IMR-90 (cell line): ENCODE data around the gene UST. TPM values are rescaled to one million over a fixed set of nuclear protein-coding genes. Genes with fewer than 3 reads are reported as not detected.

ENCODE experiments used
- ATAC-seq: fragments of 200-7000 bp; cut with Tn5 transposase; 2 replicates; pipeline ENCODE4 v1.9.1; 2020; ENCODE audit warnings: low read depth, mild to moderate bottlenecking, moderate library complexity
- BruUV-seq: library from RNA; stranded (reverse); fragments of 400-500 nt; replicated peaks from 2 replicates; lab custom pipeline; 2021; lab: Mats Ljungman, UMichigan
- CTCF ChIA-PET: fragments of 300-600 bp; formaldehyde crosslinking; extraction: SDS; loops from one replicate; lab custom pipeline; 2021; ENCODE audit warnings: antibody characterized with exemption; lab: Yijun Ruan, JAX
- POLR2A ChIA-PET: fragments of 300-600 bp; sonication (Branson Sonifier 250); formaldehyde crosslinking; loops from one replicate; lab custom pipeline; 2022; ENCODE audit warnings: antibody characterized with exemption; ENCODE audit not compliant: unreplicated experiment; lab: Charles Lee
- DNase-seq: peaks from one replicate; pipeline ENCODE4 v3.0.0; 2013
- H2AFZ ChIP-seq: replicated peaks from 2 replicates; pipeline ENCODE3; 2013; ENCODE audit warnings: low read length, mild to moderate bottlenecking; ENCODE audit not compliant: poor library complexity
- H2AK5ac ChIP-seq: 2 replicates; pipeline ENCODE4 v1.6.1; 2013; ENCODE audit warnings: low read depth, low read length, inconsistent platforms
- H2AK9ac ChIP-seq: replicated peaks from 2 replicates; pipeline ENCODE3; 2013; ENCODE audit warnings: mild to moderate bottlenecking, low read depth, low read length, moderate library complexity; ENCODE audit not compliant: poor library complexity
- H2BK120ac ChIP-seq: 2 replicates; pipeline ENCODE4 v1.6.1; 2013; ENCODE audit warnings: low read depth, low read length, inconsistent platforms
- H2BK15ac ChIP-seq: 3 replicates; pipeline ENCODE4 v1.6.1; 2013; ENCODE audit warnings: low read depth, low read length, inconsistent platforms
- H2BK20ac ChIP-seq: 2 replicates; pipeline ENCODE4 v1.6.1; 2013; ENCODE audit warnings: low read depth, mild to moderate bottlenecking, inconsistent platforms, low read length, moderate library complexity
- H2BK5ac ChIP-seq: 2 replicates; pipeline ENCODE4 v1.6.1; 2013; ENCODE audit warnings: mild to moderate bottlenecking, low read depth, low read length, inconsistent platforms; ENCODE audit not compliant: poor library complexity, severe bottlenecking
- H3K14ac ChIP-seq: replicated peaks from 2 replicates; pipeline ENCODE4 v1.6.1; 2013; ENCODE audit warnings: low read depth, low read length, inconsistent platforms
- H3K18ac ChIP-seq: 2 replicates; pipeline ENCODE4 v1.6.1; 2013; ENCODE audit warnings: low read depth, low read length, control low read depth
- H3K23ac ChIP-seq: 2 replicates; pipeline ENCODE4 v1.6.1; 2013; ENCODE audit warnings: low read depth, low read length, inconsistent platforms
- H3K27ac ChIP-seq: 2 replicates; pipeline ENCODE4 v1.5.1; 2013; ENCODE audit warnings: mild to moderate bottlenecking, control low read depth, low read length; ENCODE audit not compliant: insufficient read depth
- H3K27me3 ChIP-seq: 2 replicates; pipeline ENCODE4 v1.6.1; 2013; ENCODE audit warnings: low read length; ENCODE audit not compliant: control insufficient read depth, insufficient read depth
- H3K36me3 ChIP-seq: 2 replicates; pipeline ENCODE4 v1.6.1; 2013; ENCODE audit warnings: low read length, mixed read lengths; ENCODE audit not compliant: control insufficient read depth, insufficient read depth
- H3K4ac ChIP-seq: 2 replicates; pipeline ENCODE4 v1.6.1; 2013; ENCODE audit warnings: low read depth, low read length, inconsistent platforms
- H3K4me1 ChIP-seq: 2 replicates; pipeline ENCODE4 v1.6.1; 2013; ENCODE audit warnings: low read length, mixed read lengths; ENCODE audit not compliant: control insufficient read depth, insufficient read depth
- H3K4me2 ChIP-seq: 2 replicates; pipeline ENCODE4 v1.6.1; 2013; ENCODE audit warnings: low read depth, mild to moderate bottlenecking, control low read depth, low read length, moderate library complexity
- H3K4me3 ChIP-seq: 2 replicates; pipeline ENCODE4 v1.5.1; 2013; ENCODE audit warnings: low read depth, mild to moderate bottlenecking, control low read depth, low read length, moderate library complexity; ENCODE audit not compliant: insufficient read depth
- H3K56ac ChIP-seq: 2 replicates; pipeline ENCODE4 v1.6.1; 2013; ENCODE audit warnings: low read length, inconsistent platforms; ENCODE audit not compliant: insufficient read depth; ENCODE audit errors: extremely low read depth
- H3K79me1 ChIP-seq, 2 experiments: 2 replicates each; pipeline ENCODE4 v1.6.1; 2013; ENCODE audit warnings: low read length in 2 of 2, inconsistent platforms in 1 of 2, low read depth in 1 of 2
- H3K9ac ChIP-seq: 2 replicates; pipeline ENCODE4 v1.6.1; 2013; ENCODE audit warnings: low read depth, low read length, control low read depth
- H3K9me1 ChIP-seq: 2 replicates; pipeline ENCODE4 v1.6.1; 2013; ENCODE audit warnings: low read length, inconsistent platforms; ENCODE audit not compliant: insufficient read depth
- H3K9me3 ChIP-seq: 2 replicates; pipeline ENCODE4 v1.6.1; 2013; ENCODE audit warnings: low read length; ENCODE audit not compliant: control insufficient read depth, insufficient read depth
- H4K20me1 ChIP-seq: 2 replicates; pipeline ENCODE4 v1.6.1; 2013; ENCODE audit warnings: low read length, inconsistent platforms; ENCODE audit not compliant: insufficient read depth
- H4K5ac ChIP-seq: 2 replicates; pipeline ENCODE4 v1.6.1; 2013; ENCODE audit warnings: mild to moderate bottlenecking, low read depth, low read length, control low read depth
- H4K8ac ChIP-seq, 2 experiments: 2 replicates each; pipeline ENCODE4 v1.6.1; 2013; ENCODE audit warnings: low read depth in 2 of 2, low read length in 2 of 2, control low read depth in 1 of 2, inconsistent platforms in 1 of 2
- H4K91ac ChIP-seq: 2 replicates; pipeline ENCODE4 v1.6.1; 2013; ENCODE audit warnings: low read depth, low read length, inconsistent platforms; ENCODE audit not compliant: insufficient read depth
- MAFK ChIP-seq: IDR thresholded peaks from 2 replicates; pipeline ENCODE4 v1.6.1; 2012; ENCODE audit warnings: low read depth, low read length, improper control_type of control experiment
- WGBS, 2 experiments: methylation state at CpG; one replicate each; pipeline versions ENCODE4 v1.1.5 to v1.1.7; 2013; ENCODE audit warnings: missing lambda C conversion rate in 2 of 2; ENCODE audit not compliant: insufficient read length in 1 of 2; ENCODE audit errors: extremely low coverage in 2 of 2; 5-methylcytosine and 5-hydroxymethylcytosine counted together
- dilution Hi-C: fragments of 300-500 bp; cut with HindIII; formaldehyde crosslinking; loops from one replicate; pipeline ENCODE4 v1.14.3; 2018; ENCODE audit warnings: low sequenced_read_pairs; ENCODE audit not compliant: unreplicated experiment
- in situ Hi-C: fragments of 300-500 bp; cut with MboI; formaldehyde crosslinking; loops from 3 replicates; pipeline ENCODE4 v1.14.3; 2019; ENCODE audit warnings: low sequenced_read_pairs, inconsistent platforms, mixed read lengths
- intact Hi-C: fragments of 100-400 bp; cut with micrococcal nuclease; formaldehyde crosslinking; loops from 2 replicates; pipeline ENCODE4 v1.10.0; 2022
- polyA plus RNA-seq, 3 experiments: library from polyadenylated mRNA; depleted of rRNA; stranded (reverse); fragments of >200 nt; gene quantifications; 2 replicates each; pipeline ENCODE4 v1.2.3, GENCODE V29; 2012; ENCODE audit warnings: low replicate concordance in 1 of 3
- total RNA-seq: library from RNA; depleted of rRNA; stranded (reverse); fragments of >200 nt; gene quantifications from 2 replicates; pipeline ENCODE4 v1.2.3, GENCODE V29; 2012

UST gene
- total and polyA plus RNA-seq, 2 of the 4 experiments (the other 2 are of a cell fraction), result 7.7 to 13.8 TPM

DNA sequence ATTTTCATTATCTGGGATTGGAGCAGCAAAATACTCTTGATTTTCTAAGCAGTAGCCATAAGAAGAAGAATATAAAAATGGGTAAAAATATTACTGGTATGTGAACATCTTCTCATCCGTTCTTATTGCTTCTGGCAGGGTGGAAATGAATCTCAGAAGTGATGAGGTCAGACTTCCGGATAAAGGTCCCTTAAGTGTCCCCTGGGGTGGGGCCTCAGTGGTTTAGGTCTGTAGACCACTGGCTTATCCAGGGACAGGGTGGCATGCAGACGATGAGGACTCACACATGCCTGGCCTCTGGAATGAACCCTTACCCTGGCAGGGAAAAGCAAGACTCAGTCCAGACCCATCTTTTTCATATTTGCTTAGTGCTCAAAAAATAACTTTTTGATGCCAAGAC, 143.3 kb downstream of the UST start:
- peaks cover 0 to 6% of the 10 kb centered on the region in 2 experiments; a peak in 3 of 4 replicates for H3K79me1 ChIP-seq
- H3K9ac ChIP-seq, result no peak overlapping the region
- no peak overlapping the region for H3K27ac ChIP-seq
- no peak overlapping the region for H4K5ac ChIP-seq
- H3K56ac ChIP-seq, result no peak overlapping the region
- H3K4ac ChIP-seq, result no peak overlapping the region
- H2BK20ac ChIP-seq, result no peak overlapping the region
- no peak overlapping the region for H3K18ac ChIP-seq
- peaks cover 10% of the 10 kb centered on the region for H4K20me1 ChIP-seq
- no peak overlapping the region for H4K91ac ChIP-seq
- dilution Hi-C loops (no loop called here), in situ Hi-C loops (no loop called here), intact Hi-C loops (no loop called here)
- H2BK15ac ChIP-seq, result no peak overlapping the region
- H3K27me3 ChIP-seq, result no peaks in the 10 kb centered on the region
- H2BK5ac ChIP-seq, result no peak overlapping the region
- H3K4me2 ChIP-seq, result no peak overlapping the region
- no peak overlapping the region for H4K8ac ChIP-seq
- peaks cover 9% of the 10 kb centered on the region; the same call in 1 of the 2 replicates for H3K9me1 ChIP-seq
- no peaks in the 10 kb centered on the region for H3K9me3 ChIP-seq
- H2BK120ac ChIP-seq, result no peak overlapping the region
- H2AFZ ChIP-seq, result no peak overlapping the region
- no peak overlapping the region for H2AK9ac ChIP-seq
- POLR2A ChIA-PET, result no interaction called here
- no peak overlapping the region for H2AK5ac ChIP-seq
- DNase-seq, result no peak
- no peak for TF ChIP-seq MAFK
- no peak for ATAC-seq
- no TSS peak for BruUV-seq
- no peak overlapping the region for H3K4me3 ChIP-seq
- H3K23ac ChIP-seq, result no peak overlapping the region
- WGBS, 2 experiments, result no CpG with 5 or more reads among the region's 3 CpGs
- H3K4me1 ChIP-seq, result peaks cover 8% of the 10 kb centered on the region
- CTCF ChIA-PET, result no interaction called here
- no peaks in the 10 kb centered on the region; the same call in 1 of the 2 replicates for H3K36me3 ChIP-seq
- H3K14ac ChIP-seq, result no peak overlapping the region
